ENCODE data around the gene NAP1L1. TPM values are rescaled to one million over a fixed set of nuclear protein-coding genes. Genes with fewer than 3 reads are reported as not detected.

Gene NAP1L1
- total RNA-seq, 1 experiment from 2014 or later: 493 TPM

GRCh38 chr12:76024102-76024781 lies 60.2 kb downstream of the NAP1L1 start:
- CTCF ChIA-PET: interaction anchor here (0.9 to 1.2 kb wide), 6 partner anchors 70 to 401 kb away, joined by 3 to 6 read pairs (median 3); no protein-coding TSS in a partner anchor
- Mint-ChIP-seq H3K27me3 (ENCODE audit: insufficient read depth, unreplicated experiment) (no peaks in the 10 kb centered on the region), H3K27ac (ENCODE audit: low read depth, unreplicated experiment) (peak overlapping the region; percentile 82), H3K4me3 (ENCODE audit: unreplicated experiment) (no peak overlapping the region), H3K9me3 (ENCODE audit: unreplicated experiment) (no peaks in the 10 kb centered on the region), H3K36me3 (ENCODE audit: insufficient read depth, unreplicated experiment) (peaks cover 21% of the 10 kb centered on the region), H3K4me1 (ENCODE audit: insufficient read depth, unreplicated experiment) (peaks cover 32% of the 10 kb centered on the region)
- POLR2A ChIA-PET: interaction anchor here (0.7 to 1.7 kb wide), 8 partner anchors 9 to 515 kb away, joined by 3 to 6 read pairs (median 4); no protein-coding TSS in a partner anchor
- intact Hi-C loops (cut with micrococcal nuclease): loop anchor here (2.0 kb wide), 1 partner anchor 79 kb away; no protein-coding TSS in a partner anchor
- no peak for TF ChIP-seq CTCF (IDR thresholded peaks at IDR 0.05; ENCODE audit: unreplicated experiment)
- no TSS peak for BruUV-seq (replicated peaks)
- DNase-seq (ENCODE audit: unreplicated experiment): no peak

- ChIA-PET POLR2A (interaction anchor here (0.6 to 4.1 kb wide), 4 partner anchors 8 to 400 kb away, joined by 3 to 76 read pairs (median 3); partner anchors contain the start of gene PHLDA1), CTCF (interaction anchor here (1.0 to 1.7 kb wide), 4 partner anchors 9 to 400 kb away, joined by 3 to 6 read pairs (median 4); no protein-coding TSS in a partner anchor)
- peaks cover 42% of the 10 kb centered on the region for H3K4me1 Mint-ChIP-seq (ENCODE audit: insufficient read depth, unreplicated experiment)
- no peaks in the 10 kb centered on the region for H3K9me3 Mint-ChIP-seq (ENCODE audit: unreplicated experiment)
- no peak for TF ChIP-seq CTCF (IDR thresholded peaks at IDR 0.05; ENCODE audit: unreplicated experiment)
- intact Hi-C loops (cut with micrococcal nuclease): no loop called here
- no TSS peak for BruUV-seq (replicated peaks)
- H3K27ac Mint-ChIP-seq (ENCODE audit: low read depth, unreplicated experiment): no peak overlapping the region
- no peak for DNase-seq (ENCODE audit: unreplicated experiment)
- peaks cover 10% of the 10 kb centered on the region for H3K36me3 Mint-ChIP-seq (ENCODE audit: insufficient read depth, unreplicated experiment)
- no peaks in the 10 kb centered on the region for H3K27me3 Mint-ChIP-seq (ENCODE audit: insufficient read depth, unreplicated experiment)
- H3K4me3 Mint-ChIP-seq (ENCODE audit: unreplicated experiment): no peak overlapping the region
These were observed 61.3 kb downstream of the NAP1L1 start for GRCh38 chr12:76023069-76023690.

- Mint-ChIP-seq H3K4me1 (ENCODE audit: insufficient read depth, unreplicated experiment) (peaks cover 44% of the 10 kb centered on the region), H3K9me3 (ENCODE audit: unreplicated experiment) (no peaks in the 10 kb centered on the region), H3K36me3 (ENCODE audit: insufficient read depth, unreplicated experiment) (peaks cover 8% of the 10 kb centered on the region), H3K27me3 (ENCODE audit: insufficient read depth, unreplicated experiment) (no peaks in the 10 kb centered on the region), H3K4me3 (ENCODE audit: unreplicated experiment) (no peak overlapping the region), H3K27ac (ENCODE audit: low read depth, unreplicated experiment) (no peak overlapping the region)
- ChIA-PET CTCF (interaction anchor here (0.8 to 1.7 kb wide), 5 partner anchors 9 to 399 kb away, joined by 3 to 6 read pairs (median 4); no protein-coding TSS in a partner anchor), POLR2A (interaction anchor here (0.6 to 4.1 kb wide), 4 partner anchors 8 to 45 kb away, joined by 3 to 76 read pairs (median 3); partner anchors contain the start of gene PHLDA1)
- no TSS peak for BruUV-seq (replicated peaks)
- no peak for TF ChIP-seq CTCF (IDR thresholded peaks at IDR 0.05; ENCODE audit: unreplicated experiment)
- DNase-seq (ENCODE audit: unreplicated experiment): no peak
- intact Hi-C loops (cut with micrococcal nuclease): no loop called here
These were observed 62.0 kb downstream of the NAP1L1 start for GRCh38 chr12:76022506-76022905.

All from MCF 10A (cell line).